ENCODE measurements around the gene FAM83D.

DNA sequence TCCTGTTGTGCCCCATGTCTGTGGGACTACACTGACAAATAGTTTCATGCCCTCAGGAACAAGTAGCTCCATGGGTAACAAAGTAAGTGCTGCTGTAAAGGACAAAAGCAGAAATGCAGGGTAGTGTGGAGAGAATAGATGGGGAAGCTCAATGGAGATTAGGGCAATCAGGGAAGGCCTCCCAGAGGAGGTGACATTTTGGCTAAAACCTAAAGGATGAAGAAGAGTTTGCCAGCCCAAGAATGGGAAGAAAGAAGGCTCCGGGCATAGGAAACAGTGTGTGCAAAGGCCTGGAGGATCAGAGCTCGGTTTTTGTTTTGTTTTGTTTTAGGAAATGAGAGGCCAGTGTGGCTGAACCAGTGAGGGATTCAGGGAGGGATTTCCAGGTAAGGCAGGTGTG lies 43.6 kb upstream of the FAM83D start:
- TF ChIP-seq POLR2A (IDR thresholded peaks at IDR 0.05), result no peak
- TF ChIP-seq, protein P1, sequence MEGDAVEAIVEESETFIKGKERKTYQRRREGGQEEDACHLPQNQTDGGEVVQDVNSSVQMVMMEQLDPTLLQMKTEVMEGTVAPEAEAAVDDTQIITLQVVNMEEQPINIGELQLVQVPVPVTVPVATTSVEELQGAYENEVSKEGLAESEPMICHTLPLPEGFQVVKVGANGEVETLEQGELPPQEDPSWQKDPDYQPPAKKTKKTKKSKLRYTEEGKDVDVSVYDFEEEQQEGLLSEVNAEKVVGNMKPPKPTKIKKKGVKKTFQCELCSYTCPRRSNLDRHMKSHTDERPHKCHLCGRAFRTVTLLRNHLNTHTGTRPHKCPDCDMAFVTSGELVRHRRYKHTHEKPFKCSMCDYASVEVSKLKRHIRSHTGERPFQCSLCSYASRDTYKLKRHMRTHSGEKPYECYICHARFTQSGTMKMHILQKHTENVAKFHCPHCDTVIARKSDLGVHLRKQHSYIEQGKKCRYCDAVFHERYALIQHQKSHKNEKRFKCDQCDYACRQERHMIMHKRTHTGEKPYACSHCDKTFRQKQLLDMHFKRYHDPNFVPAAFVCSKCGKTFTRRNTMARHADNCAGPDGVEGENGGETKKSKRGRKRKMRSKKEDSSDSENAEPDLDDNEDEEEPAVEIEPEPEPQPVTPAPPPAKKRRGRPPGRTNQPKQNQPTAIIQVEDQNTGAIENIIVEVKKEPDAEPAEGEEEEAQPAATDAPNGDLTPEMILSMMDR (IDR thresholded peaks at IDR 0.05), result no peak
- no peak for TF ChIP-seq POLR2AphosphoS5 (IDR thresholded peaks at IDR 0.05; ENCODE audit: insufficient read depth in 1 of 2, low read depth in 1 of 2)

Data from vagina (tissue), 2 donors.